Stimulated activated CD8-positive, alpha-beta memory T cell treated with anti-CD3 and anti-CD28 coated beads, Interleukin-4, amount 100 ng/mL, for 4 hours (primary cell): ENCODE results near the gene NCF4.

Experiments used
- DNase-seq, 2 donors: peaks; one replicate each; pipeline ENCODE4 v3.0.0-alpha.2; 2020; ENCODE audit warnings: low read depth in 2 of 2, low spot score in 1 of 2

The NCF4 gene

DNA sequence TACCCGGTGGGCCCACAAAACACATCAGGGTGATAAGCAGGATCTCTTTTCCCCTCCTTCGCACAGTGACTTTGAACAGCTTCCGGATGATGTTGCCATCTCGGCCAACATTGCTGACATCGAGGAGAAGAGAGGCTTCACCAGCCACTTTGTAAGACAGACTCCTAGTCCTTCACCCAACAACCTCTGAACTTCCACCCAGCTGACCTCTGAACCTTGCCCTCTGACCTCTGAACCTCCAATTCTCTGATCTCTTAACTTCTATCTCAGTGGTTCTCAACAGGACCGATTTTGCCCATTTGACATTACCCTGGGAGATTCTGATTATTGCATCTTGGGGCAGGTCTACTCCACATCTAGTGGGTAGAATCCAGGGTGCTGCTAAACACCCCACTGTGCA lies 3.2 kb downstream of the NCF4 start:
- no peak for DNase-seq

DNA sequence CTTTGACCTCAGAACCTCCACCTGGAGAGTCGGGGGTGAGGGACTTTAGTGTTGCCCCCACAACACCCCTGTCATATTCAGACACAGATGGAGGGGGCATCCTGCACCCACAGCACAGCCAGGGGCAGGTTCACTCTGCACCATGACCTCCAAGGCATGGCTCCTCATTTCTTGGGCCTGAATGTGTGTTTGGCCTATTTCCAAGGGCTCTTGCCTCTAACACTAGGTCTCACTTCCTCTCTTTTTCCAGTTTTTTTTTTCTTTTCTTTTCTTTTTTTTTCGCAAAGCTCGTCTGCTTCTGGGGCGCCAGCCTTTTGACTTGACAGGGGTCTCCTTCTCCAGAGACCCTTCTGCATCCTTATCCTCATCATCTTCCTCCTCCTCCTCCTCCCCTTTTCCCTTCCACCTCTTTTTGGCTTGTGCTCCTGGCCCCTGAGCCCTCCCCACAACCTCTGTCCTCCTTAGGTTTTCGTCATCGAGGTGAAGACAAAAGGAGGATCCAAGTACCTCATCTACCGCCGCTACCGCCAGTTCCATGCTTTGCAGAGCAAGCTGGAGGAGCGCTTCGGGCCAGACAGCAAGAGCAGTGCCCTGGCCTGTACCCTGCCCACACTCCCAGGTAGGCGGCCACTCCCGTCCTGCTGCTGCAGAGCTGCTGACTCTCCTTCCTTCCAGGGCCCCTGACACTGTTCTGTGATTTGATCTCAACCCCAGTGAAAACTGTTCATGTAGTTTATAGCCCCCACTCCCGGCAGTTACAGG lies 3.8 kb downstream of the NCF4 start:
- no peak for DNase-seq

DNA sequence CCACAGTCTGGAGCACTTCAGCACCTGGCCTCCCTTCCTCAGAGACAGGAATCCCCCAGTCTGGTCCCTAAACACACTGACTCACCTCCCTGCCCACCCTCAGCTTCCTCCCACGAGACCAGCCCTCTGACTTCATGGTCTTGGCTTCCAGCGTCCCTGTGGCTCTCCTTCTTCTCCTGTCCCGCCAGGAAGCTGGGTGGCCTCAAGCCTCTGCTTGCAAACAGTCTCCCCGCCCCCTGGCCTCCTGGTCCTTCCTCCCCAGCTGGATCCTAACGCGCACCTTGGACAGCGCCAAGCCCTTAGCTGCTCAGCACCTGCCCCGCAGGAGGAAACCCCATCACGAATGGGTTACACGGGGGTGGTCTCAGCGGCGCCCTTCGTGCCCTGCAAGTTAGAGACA lies 4.5 kb downstream of the NCF4 start:
- DNase-seq: no peak

DNA sequence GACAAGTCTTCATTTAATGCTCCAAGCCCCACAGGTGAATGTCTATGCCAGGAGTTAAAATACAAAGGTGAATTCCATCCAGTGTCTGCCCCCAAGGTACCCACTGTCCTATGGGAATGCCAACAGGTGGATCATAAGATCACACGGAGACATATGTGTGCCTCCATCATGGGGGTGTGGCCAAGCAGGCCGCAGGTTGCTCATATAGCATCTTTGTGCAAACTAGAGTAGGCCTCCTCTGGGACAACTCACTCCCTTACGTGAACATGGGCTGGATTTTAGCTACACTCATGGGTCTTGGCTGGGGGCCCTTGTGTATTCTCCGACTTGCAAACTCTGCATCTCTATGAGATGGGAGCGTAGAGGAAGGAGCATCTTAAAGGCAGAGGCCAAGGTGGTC lies 6.9 kb downstream of the NCF4 start:
- DNase-seq: no peak

DNA sequence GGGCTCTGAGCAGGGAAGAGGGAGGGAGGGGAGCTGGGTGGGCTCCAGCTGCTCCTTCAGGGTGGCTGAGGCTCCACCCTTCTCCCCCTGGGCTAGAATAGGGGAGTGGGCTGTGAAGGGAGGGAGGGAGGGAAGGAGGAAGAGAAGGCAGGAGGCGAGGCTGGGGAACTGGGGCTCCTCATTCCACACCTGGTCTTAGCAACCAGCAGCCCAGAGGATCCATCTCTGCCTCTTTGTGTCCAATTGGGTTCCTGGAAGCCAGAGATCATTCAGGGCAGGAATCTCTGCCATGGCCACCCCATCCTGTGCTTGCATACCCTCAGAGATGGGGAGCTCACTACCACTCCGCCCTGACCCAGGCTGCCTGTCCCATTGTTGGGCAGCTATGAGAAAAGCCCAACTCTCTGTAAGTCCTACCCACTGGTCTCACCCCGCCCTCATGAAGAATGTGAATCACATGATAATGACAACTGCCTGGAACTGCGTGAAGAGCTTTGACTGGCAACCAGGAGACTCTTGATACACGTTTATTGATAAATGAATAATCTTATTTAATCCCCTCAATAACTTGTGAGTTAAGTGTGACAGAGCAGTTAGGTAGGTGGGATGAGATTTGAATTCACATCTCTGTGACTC lies 7.9 kb downstream of the NCF4 start:
- DNase-seq: no peak

DNA sequence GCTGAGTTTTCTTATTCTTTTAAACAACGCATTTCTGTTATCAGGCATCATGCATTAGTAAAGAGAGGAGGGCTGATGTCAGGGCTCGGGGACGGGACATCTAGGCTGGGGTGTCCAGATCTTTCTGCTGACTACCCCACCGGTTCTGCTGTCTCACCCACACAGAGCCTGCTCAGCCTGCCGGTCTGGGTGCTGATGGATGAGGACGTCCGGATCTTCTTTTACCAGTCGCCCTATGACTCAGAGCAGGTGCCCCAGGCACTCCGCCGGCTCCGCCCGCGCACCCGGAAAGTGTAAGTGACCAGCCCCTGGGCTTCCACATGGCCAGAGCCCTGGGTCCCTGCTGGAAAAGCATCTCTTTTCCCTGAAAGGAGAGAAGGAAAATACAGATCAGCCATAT lies 9.4 kb downstream of the NCF4 start:
- DNase-seq: no peak

DNA sequence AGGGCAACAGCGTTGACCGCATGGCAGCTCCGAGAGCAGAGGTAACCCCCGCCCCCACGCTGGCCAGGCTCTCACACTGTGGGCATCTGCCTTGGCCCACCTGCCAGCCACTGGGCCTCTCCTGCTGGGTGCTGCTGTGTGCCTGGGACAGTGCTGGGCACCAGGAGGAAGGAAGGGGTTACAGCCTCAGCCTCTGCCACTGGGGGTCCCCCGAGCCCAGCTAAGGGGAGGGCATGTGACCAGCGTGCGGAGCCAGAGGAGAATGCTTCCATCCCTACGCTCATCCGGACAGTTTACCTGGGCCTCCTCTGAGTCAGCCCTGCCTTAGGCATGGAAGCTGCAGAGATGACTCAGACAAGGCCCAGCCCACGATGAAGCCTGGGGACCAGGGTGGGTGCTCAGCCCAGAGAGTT lies 10.9 kb downstream of the NCF4 start:
- no peak for DNase-seq

DNA sequence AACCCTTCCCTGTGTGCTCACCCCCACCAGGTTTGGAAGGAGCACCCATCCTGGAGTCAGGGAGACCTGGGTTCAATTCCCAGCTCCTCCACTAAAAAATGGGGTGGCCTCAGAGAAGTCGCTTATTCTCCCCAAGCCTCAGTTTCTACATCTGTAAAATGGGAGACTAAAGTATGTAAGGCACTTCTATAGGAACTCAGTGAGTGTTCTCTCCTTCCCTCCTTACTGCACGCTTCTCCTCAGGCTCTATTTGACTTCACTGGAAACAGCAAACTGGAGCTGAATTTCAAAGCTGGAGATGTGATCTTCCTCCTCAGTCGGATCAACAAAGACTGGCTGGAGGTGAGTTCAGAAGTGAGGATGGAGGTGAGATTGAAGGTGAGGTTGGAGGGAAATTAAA lies 11.3 kb downstream of the NCF4 start:
- no peak for DNase-seq

DNA sequence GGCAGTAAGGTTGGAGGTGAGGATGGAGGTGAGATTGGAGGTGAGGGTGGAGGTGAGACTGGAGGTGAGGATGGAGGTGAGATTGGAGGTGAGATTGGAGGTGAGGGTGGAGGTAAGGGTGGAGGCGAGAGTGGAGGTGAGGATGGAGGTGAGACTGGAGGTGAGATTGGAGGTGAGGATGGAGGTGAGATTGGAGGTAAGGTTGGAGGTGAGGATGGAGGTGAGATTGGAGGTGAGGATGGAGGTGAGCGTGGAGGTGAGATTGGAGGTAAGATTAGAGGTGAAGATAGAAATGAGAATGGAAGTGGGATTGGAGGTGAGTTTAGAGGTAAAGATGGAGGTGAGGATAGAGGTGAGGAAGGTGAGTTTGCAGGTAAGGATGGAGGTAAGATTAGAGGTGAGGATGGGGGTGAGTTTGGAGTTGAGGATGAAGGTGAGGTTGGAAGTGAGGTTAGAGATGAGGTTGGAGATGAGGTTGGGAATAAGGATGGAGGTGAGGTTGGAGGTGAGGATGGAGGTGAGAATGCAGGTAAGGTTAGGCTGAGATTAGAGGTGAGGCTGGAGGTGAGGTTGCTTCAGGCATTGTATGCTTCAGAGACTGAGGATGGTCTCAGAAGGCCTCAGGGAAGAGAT lies 12.2 kb downstream of the NCF4 start:
- DNase-seq: no peak

DNA sequence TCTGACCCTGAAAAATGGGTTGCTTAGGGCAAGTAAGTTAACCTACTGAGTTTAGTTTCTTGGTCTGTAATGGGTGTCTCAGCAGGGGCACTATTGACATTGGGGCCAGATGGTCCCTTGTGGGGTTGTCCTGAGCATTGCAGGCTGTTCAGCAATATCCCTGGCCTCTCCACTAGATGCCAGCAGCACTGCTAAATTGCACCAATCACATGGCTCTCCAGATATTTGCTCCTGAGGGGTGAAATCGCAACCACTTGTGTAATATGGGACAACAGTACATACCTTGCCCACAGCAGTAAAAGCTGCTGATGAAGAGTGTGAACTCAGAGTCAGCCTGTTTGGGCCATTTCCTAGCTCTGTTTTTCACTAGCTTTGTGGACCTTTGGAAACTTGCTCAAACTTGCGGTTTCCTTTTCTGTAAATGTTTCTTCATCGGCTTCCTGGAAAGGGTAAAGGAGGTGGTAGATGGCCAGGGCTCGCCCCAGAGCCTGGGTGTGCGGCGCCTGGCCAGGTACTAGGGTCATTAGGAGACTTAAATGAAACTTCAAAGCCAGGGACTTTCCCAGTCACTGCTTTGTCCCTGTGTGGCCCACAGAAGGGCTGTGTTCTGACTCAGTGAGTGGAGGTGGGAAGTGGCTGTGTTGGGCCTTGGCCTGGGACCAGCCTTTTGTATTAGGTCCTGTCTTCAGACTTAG lies 13.0 kb downstream of the NCF4 start:
- DNase-seq: no peak

DNA sequence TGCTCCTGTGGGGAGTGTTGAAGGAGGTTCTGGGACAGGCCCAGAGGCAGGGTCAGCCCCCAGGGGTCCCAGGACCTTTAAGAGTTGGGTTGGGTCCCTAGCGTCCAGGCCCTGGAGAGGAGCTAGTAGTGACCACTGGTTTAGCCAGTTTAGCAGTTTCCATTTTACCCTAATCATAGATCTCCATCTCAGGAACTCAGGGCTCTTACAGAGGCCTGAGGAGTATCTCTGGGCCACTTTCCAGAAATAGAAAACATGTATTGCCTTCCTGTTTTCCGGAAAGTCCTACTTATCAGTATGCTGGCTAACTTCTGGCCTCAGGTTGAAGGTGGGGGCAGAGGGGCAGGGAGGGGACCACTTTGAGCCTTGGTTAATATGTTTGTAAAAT lies 13.5 kb downstream of the NCF4 start:
- DNase-seq: no peak

DNA sequence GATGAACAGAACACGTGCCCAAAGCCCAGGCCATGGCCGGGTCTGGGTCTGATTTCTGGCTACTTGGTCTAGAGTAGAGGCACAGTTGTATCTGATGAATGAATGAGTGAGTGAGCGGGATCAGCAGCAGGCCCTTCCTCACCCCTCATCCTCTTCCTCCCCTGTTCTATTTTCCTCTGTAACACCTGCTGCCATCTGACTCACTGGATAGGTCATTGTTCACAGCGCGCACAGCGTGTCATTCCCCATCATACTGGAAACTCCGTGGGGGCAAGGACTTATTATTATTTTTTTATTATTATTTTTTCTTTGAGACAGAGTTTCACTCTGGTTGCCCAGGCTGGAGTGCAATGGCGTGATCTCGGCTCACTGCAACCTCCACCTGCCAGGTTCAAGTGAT lies 13.9 kb downstream of the NCF4 start:
- no peak for DNase-seq

DNA sequence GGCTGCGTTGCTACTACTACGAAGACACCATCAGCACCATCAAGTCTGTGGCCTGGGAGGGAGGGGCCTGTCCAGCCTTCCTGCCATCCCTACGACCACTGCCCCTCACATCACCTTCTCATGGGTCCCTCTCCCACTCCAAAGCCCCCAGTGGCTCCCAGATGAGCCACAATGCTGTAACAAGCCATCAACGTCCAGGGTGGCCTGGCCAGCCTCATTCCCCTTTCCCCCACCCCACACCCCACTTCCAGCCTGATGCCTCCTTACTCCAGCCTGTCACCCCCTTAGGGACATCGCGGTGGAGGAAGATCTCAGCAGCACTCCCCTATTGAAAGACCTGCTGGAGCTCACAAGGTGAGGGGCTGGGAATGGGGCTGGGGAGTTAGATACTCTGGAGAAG lies 14.9 kb downstream of the NCF4 start:
- no peak for DNase-seq

DNA sequence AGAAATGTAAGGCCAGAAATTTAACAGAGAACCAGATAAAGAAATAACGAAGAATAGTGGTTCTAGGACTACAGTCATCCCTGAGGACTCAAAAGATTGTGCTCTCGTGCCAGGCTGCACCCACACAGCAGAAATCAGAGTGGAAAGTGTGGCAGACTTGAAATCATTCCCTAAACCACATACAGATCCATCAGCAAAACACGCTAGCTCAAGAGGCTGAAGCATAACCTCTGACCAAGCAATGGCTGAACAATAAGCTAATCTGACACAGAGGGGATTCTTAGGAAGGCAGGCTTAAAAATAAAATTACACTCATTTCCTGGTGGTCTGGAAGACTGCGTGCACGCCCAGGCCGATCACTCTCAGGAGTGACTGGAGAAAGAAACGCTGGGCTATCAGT lies 19.0 kb downstream of the NCF4 start:
- DNase-seq: no peak

DNA sequence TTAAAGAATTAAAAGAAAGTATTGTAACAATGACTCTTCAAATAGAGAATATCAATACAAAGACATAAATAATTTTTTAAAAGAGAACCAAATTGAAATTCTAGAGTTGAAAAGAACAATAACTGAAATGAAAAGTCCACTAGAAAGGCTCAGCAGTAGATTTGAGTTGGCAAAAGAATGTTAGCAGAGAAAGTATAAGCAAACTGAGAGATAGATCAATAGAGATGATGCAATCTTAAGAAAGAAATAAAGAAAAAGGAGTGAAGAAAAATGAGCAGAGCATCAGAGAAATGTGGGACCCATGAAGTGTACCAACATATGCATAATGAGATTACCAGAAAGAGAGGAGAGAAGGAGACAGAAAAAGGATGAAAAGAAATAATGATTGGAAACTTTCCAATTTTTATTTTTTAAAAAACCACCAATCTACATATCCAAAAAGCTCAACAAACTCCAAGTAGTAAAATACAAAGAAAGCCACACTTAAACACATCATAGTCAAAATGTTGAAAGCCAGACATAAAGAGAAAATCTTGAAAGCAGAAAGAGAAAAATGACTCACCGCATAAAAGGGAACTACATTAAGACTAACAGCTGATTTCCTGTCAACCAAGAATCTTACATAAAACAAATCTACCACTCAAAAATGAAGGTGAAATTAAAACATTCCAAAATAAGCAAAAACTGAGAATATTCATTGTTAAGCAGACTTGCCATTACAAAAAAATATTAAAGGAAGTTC lies 20.9 kb downstream of the NCF4 start:
- DNase-seq: no peak

DNA sequence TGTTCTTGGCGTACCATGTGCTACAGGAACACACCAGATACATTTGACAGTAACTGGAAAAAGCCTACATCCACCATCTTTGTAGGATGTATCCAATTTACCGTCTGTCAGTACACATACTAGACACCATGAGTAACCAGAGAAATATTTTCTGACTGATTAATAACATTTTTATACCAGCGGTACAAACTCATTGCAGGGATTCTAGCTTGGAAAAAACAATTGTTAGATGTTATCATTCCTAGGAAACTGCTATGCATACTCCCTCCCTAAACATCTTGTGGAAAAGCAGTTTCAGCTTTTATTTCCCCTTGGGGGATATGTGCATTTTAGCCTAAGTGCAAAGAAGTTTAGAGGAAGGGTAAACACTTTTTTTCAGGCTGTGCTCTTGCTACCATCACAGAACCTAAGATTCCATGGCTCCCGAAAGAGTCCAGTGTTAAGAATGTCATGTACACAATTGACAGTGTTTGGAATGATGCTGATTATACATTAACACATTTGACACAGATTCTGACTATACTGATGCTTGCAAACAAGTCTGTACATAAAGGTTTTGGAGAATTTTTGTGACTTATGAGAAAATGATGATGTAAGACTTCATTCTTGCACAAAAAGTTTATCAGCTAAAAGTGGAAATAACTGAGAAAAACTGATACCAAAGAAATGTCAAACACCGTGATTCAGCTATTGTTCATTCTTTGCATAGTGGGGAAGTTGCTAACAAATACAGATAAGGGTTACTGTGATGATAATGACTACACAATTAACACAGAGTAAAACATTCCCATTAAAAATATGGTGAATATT lies 23.7 kb downstream of the NCF4 start:
- DNase-seq: no peak

DNA sequence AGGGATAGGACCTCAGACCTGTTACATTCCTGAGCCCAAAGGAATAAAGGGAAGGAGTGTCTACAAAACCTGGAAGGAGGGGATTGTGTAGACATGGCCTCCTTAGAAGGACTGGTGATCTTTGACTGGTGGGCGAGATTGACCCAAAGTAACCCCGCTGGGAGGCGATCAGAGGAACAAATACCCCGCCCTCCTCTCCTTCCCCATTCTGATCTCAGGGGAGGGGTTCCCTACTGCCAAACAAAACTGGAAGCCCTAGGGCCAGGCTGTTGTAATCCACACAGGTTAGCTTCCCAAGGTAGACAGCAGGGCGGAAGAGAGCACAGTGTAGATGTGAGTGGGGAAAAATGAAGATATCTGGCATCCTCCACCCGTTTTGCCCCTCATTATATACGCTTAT lies 24.7 kb downstream of the NCF4 start:
- DNase-seq: no peak

DNA sequence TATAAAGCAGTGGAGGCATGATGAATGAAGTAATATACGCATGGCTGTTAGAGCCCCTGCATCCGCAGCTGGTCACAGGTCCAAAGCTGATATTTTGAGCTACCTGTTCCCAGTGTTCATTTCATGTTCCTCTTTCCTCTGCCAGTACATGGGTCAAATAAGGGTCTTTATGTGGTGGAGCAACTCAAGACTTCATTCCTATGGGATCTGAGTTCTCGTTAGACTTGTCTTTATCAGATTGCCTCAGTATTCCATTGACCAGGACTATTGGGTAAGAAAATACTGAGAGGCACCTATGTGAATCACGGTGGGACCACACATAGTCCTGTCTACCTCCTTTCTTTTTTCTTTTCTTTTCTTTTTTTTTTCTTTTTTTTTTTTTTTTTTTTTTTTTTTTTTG lies 25.2 kb downstream of the NCF4 start:
- no peak for DNase-seq

DNA sequence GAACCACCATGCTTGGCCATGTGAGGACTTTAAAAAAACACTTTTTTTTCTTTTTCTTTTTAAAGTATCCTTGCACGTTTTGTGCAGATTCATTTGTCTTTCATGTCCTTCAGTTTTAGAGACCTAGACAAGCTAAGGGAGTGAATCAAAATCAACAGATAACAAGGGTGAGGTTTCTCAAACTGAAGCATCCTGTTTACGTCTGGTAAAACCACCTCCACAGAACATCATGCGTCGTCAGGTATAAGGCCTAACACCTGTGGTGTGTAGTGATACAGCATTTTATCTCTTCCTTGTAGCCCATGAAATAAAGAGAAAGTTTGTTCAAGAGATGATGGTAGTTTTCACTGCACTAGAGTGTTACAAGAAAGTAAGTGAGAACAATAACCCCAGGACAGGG lies 26.4 kb downstream of the NCF4 start:
- no peak for DNase-seq

DNA sequence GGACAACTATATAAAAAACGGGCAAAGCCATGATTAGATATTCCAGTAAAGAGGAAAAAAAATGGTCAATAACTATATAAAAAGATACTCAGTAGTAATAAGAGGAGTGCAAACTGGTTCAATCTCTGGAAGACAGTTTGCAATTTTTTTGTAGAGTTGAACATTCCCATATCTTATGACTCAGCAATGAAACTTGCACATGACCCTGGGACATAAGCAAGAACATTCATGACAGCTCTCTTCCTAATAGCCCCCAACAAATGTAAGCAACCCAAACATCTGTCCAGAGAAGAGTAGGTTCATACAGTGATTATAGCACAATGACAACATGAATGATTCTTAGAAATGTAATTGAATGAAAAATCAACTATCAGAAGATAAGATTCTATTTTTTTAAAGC lies 30.8 kb downstream of the NCF4 start:
- DNase-seq: no peak

DNA sequence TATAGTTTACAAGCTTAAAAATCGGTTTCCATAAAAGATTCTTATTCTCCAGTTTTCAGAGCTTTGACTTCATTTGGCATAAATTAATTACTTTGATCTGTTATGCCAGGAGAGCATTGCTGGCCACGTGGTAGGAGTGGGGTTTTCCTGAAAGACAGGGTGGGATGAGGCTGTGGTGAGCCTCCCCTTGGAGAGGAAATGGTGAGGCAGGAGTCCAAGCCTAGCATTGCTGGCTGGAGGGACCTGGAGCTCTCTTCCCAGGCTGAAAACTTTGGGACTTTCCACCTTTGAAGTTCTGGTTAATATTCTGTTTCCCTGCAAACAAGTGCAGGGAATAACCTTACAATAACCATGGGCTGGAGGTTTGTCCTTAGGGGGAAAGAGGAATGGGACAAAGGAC lies 31.5 kb downstream of the NCF4 start:
- no peak for DNase-seq
